ENCODE measurements around the gene ZFYVE19.

ZFYVE19 gene

DNA sequence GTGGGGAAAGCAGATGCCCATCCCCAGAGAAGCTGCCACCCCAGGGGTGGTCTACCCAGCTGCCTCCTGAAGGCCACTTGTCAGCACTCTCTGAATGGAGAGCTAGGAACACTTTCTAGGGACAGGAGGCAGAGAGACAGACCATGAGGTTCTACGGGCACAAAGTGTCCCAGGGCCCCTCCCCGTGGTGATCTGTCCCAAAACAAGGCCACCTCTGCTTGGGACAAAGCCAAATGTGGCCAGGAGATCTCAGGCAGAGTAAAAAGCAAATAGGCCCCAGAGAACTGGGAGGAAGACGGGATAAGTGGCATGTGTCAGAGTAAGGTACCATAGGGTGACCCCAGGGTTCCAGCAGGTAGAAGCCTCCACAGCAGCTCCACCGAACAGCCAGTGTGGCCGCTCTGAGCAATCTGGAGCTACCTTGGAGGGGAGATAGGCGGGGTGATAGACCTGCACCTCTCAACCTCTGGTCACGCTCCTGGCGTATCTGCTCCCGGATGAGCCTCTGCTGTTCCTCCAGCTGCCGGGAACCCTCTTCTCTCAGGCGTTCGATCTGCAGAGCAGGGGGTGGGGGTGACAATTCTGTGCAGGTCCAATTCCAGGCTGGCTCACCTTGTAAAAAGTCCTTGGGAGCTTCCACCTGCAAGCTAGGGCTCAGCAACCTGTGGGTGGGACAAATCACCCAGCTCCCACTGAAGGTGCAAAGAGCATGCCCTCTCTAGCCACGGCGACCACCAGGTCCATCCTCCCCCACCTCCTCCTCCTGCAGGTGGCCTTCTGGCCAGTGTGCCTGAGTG lies 31.0 kb upstream of the ZFYVE19 start:
- DNase-seq (ENCODE audit: low read depth): no peak

DNA sequence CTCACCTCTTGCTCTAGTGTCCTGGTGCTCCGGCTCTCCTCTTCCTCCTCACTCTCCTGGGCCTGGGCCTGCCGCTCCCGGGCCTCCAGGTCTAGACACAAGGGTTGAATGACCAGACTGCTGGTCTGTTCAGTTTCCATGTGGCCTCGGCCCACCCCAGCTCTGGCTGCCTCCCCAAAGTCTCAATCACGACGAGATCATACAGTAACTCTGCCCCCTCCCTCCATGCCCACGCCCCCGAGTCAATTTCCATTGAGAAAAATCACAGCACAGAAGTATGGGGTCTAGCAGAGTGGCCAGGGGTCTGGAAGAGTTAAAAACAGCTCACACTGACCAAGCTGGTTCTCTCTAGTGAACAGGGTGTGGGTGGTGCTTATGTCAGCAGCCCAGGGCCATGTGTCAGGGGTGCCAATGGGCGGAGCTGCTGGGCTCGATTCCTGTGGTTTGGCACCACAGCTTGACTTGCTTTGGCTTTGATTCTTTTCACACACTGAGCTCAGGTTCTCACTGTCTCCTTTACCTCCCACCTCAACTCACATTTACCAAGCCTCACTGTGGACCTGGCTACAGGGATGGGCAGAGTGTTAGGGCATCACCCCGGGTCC lies 30.2 kb upstream of the ZFYVE19 start:
- no peak for DNase-seq (ENCODE audit: low read depth)

DNA sequence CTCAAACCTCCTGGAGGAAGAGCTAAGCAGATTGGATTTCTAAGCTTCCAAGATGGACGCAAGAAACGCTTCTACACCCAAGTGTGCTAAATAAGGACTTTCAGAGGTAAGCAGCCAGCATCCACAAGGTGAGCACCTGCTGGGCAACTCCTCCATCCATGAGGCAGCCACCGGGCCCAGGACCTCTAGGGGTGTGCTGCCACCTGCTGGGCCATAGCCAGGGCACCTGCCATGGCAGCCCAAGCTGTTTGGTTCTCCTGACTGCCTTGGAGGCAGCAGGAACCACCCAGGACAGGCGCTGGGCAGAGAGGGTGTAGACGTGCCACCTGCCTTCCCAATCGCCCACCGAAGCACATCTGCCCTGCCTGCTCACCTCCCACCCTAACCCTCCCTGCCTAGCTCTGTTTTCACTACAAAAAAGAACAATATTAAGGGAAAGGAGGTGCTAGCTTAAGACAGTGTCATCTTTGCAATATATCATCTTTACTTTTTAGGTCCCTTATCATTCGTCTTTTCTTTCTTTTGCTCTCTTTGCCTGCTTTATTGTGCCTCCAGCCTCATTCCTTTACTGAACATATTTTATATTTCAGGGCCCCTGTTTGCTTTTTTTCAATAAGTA lies 24.2 kb upstream of the ZFYVE19 start:
- peak; percentile 71 for DNase-seq (ENCODE audit: low read depth)

- DNase-seq (ENCODE audit: low read depth): no peak
These were observed 21.7 kb upstream of the ZFYVE19 start for GRCh38 chr15:40785164-40785563.

GRCh38 chr15:40785814-40786213 lies 21.1 kb upstream of the ZFYVE19 start:
- no peak for DNase-seq (ENCODE audit: low read depth)

DNA sequence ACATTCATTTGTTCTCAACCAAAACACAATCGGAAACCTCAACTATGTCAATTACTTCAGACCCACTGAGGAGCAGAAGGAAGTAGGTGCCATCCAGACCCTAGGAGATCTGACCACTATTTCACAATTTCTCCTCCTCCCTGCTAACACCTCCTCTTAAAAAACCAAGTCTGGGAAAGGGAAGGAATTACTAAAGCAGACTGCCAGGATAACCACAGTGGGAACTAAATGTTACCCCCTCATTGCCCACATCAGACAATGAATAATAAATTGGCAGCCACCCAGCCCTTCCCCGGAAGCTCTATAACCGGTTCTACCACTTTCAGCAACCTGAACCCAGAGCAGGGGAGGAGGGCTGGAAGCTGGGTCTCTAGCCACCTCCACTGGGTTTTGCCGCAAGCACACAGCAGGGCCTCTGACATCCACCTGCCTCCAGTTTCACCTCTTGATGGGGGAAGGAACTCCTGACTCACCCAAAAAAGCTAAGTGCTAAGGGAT lies 19.5 kb upstream of the ZFYVE19 start:
- no peak for DNase-seq (ENCODE audit: low read depth)

DNA sequence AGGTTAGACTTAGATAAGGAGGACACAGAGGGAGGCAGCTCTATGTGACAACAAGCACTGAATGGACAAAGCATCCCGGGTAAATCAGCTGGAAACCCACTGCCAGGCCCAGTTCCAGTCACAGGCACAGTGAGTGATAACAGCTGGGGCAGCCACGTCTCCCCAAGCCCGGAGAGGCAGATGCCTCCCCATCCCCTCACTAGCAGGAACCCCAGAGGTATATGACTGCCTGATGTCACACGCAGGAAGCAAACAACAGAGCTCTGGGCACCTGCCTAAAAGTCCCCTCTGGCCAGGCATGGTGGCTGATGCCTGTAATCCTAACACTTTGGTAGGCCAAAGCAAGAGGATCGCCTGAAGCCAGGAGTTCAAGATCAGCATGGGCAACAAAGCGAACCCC lies 18.9 kb upstream of the ZFYVE19 start:
- DNase-seq (ENCODE audit: low read depth): no peak

- no peak for DNase-seq (ENCODE audit: low read depth)
These were observed 17.8 kb upstream of the ZFYVE19 start for GRCh38 chr15:40789119-40789518.

GRCh38 chr15:40789999-40790398 lies 16.9 kb upstream of the ZFYVE19 start:
- DNase-seq (ENCODE audit: low read depth): no peak

- DNase-seq (ENCODE audit: low read depth): no peak
These were observed 16.2 kb upstream of the ZFYVE19 start for GRCh38 chr15:40790718-40791117.

DNA sequence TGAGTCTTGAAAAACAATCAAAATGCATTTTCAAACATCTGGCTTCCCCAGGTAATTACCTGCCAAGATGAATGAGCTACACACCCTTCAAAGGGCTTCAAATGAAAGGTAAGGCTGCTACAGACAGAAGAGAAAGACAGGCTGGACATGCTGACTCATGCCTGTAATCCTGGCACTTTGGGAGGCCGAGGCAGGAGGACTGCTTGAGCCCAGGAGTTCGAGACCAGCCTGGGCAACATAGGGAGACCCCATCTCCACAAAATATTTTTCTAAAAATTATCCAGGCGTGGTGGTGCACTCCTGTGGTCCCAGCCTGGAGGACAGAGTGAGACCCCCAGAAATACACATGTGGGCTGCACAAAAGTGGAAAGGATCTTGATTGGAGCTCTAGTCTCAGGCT lies 14.5 kb upstream of the ZFYVE19 start:
- DNase-seq (ENCODE audit: low read depth): no peak

DNA sequence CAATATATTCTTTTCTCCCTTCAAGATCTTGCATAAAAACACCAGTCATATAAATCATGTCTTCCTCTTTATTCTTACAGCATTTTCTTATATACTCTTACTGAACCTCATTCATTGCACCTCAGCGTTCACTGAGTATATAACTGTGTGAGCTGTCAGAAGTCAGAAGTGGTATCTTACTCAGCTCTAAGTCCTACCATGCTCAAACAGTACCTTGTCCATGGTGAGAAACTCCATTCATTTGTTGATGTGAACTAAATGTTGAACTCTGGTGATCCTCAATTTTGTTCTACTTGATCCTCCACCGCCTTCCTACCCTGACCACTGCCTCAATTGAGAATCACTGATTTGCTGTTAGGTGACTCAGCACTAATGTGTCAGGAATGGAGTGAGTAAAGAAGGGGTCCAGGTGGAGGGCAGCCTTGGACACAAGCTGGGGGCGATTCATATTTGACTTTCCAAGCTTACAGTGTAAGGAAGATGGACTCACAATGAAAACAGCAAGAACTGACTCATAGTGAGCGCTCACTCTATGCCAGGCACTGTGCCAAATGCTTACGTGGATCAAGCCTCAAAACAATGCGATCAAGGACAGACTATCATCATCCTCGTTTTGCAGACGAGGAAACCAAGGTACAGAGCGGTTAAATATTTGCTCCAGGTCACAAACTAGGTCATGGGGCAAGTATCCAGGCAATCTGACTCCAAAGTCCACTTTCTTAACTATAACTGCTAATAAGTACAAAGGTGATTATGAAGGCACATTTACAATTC lies 13.5 kb upstream of the ZFYVE19 start:
- no peak for DNase-seq (ENCODE audit: low read depth)

DNA sequence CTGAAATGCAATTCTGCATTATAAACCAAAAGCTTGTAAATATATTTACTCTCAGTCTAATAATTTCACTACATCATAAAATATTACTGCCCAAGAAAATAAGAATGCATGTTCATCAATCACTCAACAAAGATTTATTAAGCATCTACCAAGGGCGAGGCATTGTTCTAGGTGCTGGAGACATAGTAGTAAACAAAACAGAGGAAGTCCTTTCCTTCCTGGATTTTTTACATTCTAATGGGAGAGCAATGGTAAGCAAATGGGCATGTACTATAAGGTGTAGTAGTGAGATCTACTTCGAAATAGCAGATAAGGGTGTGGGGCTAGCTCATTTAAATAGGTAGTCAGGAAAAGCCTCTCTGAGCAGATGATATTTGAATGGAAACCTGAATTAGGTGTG lies 10.8 kb upstream of the ZFYVE19 start:
- no peak for DNase-seq (ENCODE audit: low read depth)

DNA sequence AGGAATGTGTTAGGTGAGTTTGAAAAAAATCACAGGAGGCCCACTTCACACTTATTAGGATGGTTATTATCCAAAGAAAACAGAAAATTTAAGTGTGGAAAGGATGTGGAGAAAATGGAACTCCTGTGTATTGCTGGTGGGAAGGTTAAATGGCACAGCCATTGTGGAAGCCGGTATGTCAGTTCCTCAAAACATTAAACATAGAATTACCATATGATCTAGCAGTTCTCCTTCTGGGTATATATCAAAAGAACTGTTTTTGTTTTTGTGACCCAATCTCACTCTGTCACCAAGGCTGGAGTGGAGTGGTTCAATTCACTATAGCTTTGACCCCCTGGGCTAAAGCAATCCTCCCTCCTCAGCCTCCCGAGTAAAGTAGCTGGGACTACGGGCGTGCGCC lies 10.4 kb upstream of the ZFYVE19 start:
- no peak for DNase-seq (ENCODE audit: low read depth)

DNA sequence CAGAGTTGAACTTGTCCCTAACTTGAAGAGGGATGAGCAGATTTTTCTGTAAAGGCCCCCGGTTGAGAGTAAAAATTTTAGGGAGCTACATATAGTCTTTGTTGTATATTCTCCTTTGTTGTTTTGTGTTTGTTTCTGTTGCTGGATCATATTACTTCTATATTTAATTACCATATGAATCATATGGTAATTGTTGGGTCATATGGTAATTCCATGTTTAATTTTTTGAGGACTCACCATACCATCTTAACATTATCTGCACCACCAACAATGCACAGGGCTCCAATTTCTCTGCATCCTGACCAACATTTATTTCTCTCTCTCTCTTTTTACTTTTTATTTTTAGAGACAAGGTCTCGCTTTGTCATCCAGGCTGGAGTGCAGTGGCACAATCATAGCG lies 7.4 kb upstream of the ZFYVE19 start:
- no peak for DNase-seq (ENCODE audit: low read depth)

DNA sequence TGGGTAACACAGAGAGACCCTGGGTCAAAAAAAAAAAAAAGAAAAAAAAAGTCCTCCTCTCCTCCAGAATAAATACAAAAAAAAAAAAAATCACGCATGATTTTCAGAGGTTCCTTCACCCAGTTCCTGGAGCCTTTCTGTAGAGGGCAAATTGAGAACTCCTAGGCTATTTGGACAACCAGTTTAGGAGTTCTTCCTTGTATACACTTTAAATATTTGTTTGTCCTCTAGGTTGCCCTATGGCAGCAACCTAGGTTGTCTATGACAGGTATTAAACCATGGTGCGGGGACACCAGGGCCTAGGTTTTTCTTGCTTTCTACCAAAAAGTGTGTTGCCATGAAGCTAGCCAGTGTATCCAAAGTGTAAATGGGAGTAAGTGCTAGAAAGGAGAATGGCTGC lies 3.8 kb upstream of the ZFYVE19 start:
- DNase-seq (ENCODE audit: low read depth): no peak

DNA sequence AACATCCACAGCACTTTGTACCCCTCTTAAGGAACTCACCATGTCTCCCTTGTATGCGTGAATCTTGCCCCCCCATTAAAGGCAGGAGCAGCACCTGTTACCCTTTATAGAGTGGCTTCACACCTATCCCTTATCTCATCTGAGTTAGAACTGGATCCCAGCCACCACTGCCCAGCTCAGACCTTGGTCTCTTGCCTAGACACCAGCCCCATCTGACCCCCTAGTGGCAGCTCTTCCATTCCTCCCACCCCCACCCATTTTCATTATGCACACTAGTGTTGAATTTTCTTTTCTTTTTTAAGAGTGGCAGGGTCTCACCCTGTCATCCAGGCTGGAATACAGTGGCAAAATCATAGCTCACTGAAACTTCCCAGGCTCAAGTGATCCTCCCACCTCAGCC lies 3.2 kb upstream of the ZFYVE19 start:
- DNase-seq (ENCODE audit: low read depth): no peak

DNA sequence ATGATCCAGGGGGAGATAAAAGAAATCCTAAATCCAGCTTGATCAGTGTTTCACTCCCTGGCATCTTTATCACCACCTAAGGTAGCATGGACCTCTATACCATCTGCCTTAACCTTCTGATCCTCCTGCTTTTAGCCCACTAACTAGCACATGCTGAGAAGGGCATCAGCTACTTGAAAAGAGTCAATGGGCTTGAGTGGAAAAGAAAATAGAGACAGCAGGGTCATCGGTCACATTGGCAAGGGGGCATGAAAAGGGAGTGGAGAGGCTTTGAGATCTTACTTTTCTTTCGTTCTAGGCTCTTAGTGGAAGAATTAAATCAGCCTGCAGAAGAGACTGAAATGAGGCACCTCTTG lies 239 bp upstream of the ZFYVE19 start:
- no peak for DNase-seq (ENCODE audit: low read depth)

DNA sequence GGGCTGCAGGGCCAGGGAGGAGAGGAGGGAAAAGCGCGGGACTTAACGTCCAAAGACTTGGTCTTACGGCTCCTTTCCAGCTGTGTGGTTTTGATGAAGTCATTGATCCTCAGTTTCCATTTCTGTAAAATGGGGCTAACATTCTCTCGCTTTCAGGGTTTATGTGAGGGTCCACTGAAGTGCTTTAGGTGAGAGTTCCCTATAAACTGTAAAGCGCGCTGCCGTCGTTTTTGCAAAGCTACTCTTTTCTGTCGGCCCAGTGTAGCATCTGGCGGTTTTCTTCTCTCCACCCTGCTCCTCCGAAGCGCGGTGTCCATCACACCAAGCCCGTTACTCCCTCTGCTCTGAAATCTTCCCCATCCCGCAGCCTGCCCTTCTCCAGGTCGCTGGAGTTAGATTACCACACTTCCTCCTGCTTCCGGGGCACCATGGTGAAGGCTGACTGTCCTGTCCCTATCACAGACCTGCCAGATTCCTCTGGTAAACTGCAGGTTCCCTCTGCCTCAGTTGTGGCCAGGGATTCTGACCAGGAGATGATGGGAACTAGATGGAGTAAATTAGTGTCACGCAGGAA lies 1.1 kb downstream of the ZFYVE19 start:
- DNase-seq (ENCODE audit: low read depth): no peak

- DNase-seq (ENCODE audit: low read depth): no peak
These were observed 2.1 kb downstream of the ZFYVE19 start for GRCh38 chr15:40808861-40809450.

DNA sequence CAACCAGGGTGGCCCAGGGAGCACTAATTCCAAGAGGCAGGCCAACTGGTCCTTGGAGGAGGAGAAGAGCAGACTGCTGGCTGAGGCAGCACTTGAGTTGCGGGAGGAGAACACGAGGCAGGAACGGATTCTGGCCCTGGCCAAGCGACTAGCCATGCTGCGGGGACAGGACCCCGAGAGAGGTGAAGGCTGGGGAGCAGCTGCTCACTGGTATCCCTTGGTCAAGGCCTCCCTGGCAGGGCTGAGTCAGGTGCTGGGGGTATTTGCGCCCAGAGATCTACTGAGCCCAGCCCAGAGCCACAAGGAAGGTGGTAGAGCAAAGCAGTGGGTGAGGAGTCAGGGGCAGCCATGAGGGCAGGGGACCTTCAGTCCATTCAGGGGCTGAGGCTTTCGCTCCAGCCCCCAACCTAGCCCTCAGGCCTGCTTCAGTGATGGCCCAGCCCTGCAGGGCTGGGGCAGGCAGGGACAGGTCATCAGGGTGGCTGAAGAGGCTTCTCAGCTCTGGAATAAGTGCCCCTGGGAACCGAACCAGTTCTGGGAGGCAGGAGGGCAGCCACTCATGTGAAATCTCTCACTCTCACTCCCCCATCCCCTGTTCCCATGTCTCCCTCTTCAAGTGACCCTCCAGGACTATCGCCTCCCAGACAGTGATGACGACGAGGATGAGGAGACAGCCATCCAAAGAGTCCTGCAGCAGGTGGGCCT lies 6.0 kb downstream of the ZFYVE19 start:
- no peak for DNase-seq (ENCODE audit: low read depth)

Data from activated T-cell treated with anti-CD3 and anti-CD28 coated beads for 1 hour (primary cell).